NCI-H146 treated with DMSO at 0.1 percent for 48 hours (cell line): ENCODE results near the gene DUS1L.

Source experiments
- DNase-seq: peaks from one replicate; lab custom pipeline; 2025; ENCODE audit not compliant: unreplicated experiment; lab: John Stamatoyannopoulos, UW

Gene DUS1L

DNA sequence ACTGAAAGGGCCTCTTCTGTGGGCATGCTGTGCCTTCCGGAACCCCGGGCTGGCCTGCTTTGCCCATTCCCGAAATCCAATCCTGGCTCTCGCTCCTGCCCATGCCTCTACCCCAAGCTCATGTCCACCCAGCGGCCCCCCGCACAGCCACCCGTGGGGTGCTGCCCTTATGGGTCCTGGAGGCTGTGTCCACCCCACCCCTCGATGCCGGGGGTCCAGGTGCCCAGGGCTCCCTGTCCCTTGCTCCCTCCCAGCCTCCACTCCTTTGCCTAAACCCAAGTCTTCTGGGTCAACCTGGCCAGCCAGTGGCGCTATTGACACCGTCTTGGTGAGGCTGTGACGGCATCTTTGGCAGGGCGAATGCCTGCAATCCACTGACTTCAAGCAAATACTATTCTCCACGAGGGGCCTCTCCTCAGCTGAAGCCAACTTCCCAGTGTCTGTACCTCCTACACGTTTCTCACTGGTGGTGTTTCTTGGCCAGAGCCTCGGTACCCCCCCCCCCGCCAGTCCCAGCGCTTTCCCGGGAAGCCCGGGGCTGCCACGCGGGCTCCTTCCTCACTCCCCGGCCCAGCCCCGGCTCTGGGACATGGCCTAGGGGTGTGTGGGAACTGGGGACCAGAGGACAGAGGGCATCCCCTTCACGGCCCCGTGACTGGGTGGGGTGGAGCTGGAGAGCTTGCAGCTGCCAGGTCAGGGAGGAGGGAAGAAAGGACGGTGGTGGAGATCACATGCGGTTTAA lies 12.2 kb upstream of the DUS1L start:
- DNase-seq, result no peak

- no peak for DNase-seq
Observed at GRCh38 chr17:82076785-82077591, 11.4 kb upstream of the DUS1L start.

- DNase-seq, result no peak
Observed at GRCh38 chr17:82076018-82076784, 10.6 kb upstream of the DUS1L start.

DNA sequence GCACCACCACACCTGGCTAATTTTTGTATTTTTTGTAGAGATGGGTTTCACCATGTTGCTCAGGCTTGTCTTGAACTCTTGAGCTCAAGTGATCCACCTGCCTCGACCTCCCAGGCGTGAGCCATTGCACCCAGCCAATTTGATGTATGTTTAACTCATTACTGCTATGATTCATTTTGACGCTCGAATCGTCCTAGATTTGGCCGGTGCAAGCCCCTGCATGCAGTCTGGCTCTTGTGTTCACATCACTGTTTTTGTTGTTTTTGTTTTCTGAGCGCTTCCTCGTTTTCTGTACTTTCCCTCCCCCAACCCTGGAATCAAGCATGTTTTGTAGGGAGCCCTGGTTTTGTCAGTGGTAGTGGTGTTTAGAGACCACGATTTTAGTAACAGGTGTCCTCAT lies 7.8 kb upstream of the DUS1L start:
- DNase-seq, result no peak

- DNase-seq, result no peak
Observed at GRCh38 chr17:82072827-82073226, 7.2 kb upstream of the DUS1L start.

GRCh38 chr17:82070611-82071010 lies 5.0 kb upstream of the DUS1L start:
- no peak for DNase-seq

- no peak for DNase-seq
Observed at GRCh38 chr17:82065193-82065637, 389 bp downstream of the DUS1L start.

GRCh38 chr17:82064433-82065192 lies 991 bp downstream of the DUS1L start:
- DNase-seq, result peak; percentile 21

DNA sequence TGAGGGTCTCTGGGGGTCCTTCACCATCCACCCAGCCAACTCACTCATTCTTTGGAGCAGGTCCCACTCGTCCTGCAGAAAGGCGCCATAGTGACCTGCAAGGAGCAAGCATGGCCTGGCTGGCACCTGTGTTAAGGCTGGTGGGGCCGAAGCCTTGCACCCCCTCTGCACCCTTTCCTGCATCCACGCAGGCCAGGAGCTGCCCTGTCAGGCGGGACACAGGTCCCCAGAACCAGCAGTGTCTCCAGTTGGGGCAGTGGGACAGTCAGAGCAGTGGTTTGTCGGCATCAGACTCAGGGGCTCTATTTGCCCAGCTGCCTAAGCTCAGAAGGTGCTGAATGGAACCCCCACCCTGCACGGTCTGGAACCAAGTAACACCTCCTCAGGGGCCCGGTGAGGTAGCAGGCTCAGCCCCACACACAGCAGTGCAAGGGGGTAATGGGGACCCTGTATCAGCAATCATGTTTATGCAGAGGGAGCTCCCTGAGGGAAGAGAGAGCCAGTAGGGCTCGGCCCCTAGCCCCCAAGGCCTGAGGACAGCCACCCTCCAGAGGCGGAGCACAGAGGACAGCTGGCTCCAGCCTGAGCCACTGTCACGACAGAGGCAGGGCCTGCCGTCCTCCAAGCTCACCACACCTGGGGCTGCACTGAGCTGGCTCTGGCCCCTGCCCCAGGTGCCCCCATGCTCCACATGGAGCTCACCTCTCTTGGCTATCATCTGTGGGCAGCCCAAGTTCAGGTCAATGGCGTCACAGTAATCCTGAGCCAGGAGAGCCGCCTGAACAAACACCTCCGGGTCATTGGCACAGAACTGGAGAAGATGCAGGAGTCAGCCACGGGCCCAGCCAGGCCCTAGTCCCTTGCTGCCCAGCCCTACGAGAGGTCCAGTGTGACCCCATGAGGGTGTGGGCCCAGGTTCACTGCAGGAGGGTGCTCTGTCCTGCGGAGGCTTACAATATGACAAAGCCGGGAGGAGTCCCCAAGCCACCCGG lies 1.9 kb downstream of the DUS1L start:
- DNase-seq, result no peak

GRCh38 chr17:82062984-82063368 lies 2.6 kb downstream of the DUS1L start:
- no peak for DNase-seq

GRCh38 chr17:82062076-82062983 lies 3.3 kb downstream of the DUS1L start:
- DNase-seq, result no peak

- DNase-seq, result no peak
Observed at GRCh38 chr17:82061047-82061925, 4.3 kb downstream of the DUS1L start.

DNA sequence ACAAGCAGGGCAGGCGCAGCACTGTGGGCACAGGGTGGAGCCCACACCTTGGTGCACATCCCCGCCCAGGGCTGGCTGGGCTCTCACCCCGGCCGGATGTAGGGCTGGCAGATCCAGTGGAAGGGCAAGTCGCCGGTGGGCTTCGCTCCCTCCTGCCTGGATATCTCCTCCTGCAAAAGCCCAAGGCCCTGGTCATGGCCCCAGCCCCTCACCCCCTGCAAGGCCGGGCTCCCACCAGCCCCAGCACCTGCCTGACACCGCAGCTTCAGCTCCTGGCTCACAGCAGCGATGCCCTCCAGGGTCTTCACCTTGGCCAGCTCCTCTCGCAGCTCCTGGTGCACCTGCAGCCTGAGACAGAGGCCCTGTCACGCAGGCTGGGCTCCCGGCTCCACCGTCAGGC lies 5.0 kb downstream of the DUS1L start:
- no peak for DNase-seq

DNA sequence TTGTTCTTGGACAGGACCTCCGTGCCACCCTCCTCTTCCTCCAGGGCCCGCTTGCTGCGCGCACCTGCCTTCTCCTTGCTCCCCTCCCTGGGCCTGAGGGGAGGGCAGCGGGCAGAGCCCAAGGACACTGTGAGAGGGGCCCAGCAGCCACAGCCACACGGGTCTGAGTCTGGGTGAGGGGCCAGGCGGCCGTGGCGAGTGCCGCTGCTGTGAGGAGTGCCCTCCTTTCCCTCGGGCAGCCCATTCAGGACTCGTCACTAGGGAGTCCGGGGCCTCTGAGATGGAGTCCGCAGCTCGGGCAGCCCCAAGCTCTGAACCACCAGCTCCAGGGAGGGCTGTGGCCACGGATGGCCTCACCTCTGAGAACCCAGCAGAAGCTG lies 5.6 kb downstream of the DUS1L start:
- no peak for DNase-seq

DNA sequence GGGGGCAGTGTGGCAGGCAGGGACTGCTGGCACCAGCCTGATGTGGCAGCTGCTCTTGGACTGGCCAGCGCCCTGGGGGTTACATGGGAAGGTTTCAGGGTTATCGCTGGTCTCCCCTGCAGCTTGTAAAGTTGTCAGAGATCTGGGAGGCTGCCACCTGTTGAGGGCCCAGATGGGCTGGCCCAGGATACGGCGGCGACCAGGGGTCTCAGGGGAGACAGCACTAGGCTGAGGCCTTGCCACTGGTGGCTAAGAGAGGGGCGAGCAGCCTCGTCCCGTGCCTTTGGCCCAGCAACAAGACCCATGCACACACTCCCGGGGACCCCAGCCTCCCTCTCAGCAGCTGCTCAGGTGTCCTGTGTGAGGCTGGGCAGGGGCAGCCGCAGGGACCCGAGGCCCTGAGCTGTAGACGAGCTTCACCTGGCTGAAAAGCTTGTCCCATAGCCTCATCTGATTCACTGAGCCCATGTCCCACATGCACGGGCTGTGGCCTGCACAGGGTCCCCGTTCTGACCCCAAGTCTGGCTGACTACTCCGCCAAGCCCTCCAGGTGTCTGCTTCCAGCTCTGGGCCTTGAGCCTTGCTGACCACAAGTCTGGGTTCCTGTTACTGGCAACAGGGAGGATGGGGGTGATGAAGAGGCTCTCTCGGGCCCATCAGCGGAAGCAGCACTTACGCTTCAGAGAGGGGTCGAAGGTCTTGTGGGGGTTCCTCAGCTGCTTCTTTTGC lies 6.2 kb downstream of the DUS1L start:
- DNase-seq, result no peak

DNA sequence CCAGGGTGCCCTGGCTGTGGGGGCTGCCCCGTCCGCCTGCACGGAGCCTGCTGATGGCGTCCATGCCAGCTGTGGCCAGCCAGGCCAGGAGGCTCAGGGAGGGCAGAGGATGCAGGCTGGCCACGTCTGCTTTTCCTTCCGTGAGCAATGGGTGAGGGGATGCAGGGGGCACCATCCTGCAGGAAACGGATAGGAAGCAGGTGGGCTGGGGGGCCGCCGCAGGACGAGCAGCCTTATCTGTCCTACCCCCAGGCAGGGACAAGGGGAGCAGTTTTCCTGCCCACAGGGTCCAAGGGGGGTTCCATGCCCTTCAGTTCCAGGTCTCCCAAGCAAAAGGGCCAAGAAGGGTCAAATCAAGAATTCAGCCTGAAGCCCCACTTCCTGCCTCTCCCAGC lies 6.8 kb downstream of the DUS1L start:
- DNase-seq, result no peak

DNA sequence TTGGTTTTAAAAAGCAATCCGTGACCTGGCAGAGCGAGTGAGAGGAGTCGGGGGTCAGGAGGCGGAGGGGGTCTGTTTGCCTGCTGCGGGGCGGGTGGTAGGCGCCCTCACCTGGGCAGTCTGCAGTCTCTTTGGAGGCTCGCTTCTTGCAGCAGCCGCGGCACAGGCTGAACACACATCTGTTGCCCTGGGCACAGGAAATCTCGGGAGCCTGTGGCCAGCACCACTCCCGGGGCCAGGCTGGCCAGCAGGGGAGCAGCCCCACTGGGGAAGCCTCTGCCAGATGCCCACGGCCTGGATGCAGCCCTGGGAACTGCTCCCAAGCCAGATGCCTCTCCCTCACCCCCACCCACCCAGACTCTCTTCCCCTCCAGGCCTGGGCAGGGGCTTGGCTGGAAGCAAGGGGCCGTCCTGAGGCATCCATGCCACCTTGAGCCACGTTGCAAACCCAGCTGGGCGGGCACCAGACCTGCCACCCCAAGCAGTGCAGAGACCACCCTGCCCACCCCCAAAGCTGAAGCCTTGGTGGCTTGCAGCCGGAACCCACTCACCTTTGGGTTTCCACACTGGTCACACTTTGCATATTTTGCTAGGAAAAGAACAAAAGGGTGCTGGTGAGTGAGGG lies 7.3 kb downstream of the DUS1L start:
- no peak for DNase-seq
